SK-N-MC (cell line): Measurements from ENCODE around the gene GPR55.

Source experiments
- EZH2 ChIP-seq: fragments of 200-600 bp; sonication (generic); IDR thresholded peaks from one replicate; pipeline ENCODE4 v1.6.1; 2017; ENCODE audit warnings: antibody characterized with exemption
- POLR2AphosphoS5 ChIP-seq: IDR thresholded peaks from 2 replicates; pipeline ENCODE4 v1.6.1; 2012; ENCODE audit warnings: mild to moderate bottlenecking, low read depth, low read length, borderline replicate concordance

DNA sequence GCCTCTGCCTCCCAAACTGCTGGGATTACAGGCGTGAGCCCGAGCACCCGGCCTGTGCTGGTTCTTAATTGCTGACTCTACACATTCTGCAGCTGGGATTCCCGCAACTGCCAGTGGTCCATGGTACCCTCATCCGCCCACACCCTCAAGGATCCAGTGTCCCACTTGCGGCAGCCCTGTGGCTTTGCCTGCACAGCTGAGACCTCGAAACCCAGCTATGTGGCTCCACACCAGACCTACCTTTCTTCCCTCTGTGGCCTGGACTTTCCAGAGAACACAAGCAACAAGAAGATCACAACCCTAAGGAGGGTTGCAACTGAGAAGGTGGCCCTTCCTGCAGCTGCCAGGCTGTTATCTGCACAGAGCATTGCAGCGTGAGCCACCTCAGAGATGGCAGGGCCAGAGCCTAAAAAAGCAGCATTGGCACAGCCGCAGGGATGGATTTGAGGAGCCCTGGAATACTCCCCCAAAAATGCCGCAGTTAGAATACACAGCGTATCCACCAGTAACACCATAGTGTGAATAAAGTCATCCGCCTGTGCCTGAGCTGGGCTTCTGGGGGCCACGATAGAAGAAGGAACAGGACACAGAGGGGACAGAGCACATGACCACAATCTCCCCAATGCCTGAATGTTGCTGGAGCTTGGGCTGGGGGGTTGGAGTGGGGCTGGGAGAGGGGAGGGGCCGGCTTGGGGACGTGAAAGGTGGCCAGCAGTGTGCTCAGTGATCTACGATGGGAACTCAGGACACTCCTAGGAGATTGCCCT, 1.9 kb downstream of the GPR55 start:
- TF ChIP-seq EZH2 = no peak
- no peak for TF ChIP-seq POLR2AphosphoS5
